ENCODE measurements around the gene ANGPTL8.

ANGPTL8 gene

GRCh38 chr19:11263726-11264125 is 24.3 kb downstream of the ANGPTL8 start:
- Histone ChIP-seq H3K36me3 (replicated peaks; ENCODE audit: low read depth, low read length) (no peaks in the 10 kb centered on the region), H3K27me3 (ENCODE audit: low read depth, low read length) (peaks cover 12% of the 10 kb centered on the region; the same call in 1 of the 2 replicates), H4K20me1 (ENCODE audit: insufficient read depth, low read length) (no peaks in the 10 kb centered on the region), H3K4me1 (ENCODE audit: low read length) (peaks cover 8% of the 10 kb centered on the region; the same call in 1 of the 2 replicates), H3K9ac (ENCODE audit: low read length) (no peak overlapping the region), H3K4me2 (ENCODE audit: low read length) (no peak overlapping the region), H2AFZ (ENCODE audit: low read depth, low read length) (no peak overlapping the region), H3K79me2 (ENCODE audit: low read length) (no peaks in the 10 kb centered on the region), H3K27ac (ENCODE audit: low read length) (no peak overlapping the region), H3K9me3 (ENCODE audit: insufficient read depth, low read length) (no peaks in the 10 kb centered on the region), H3K4me3 (ENCODE audit: low read length) (no peak overlapping the region)
- no peak for TF ChIP-seq CTCF (IDR thresholded peaks at IDR 0.05; ENCODE audit: low read depth, low read length)
- TF ChIP-seq EZH2phosphoT487 (IDR thresholded peaks at IDR 0.05; ENCODE audit: low read depth), result no peak

- Histone ChIP-seq H3K9ac (ENCODE audit: low read length) (no peak overlapping the region), H3K4me3 (ENCODE audit: low read length) (no peak overlapping the region), H4K20me1 (ENCODE audit: insufficient read depth, low read length) (no peaks in the 10 kb centered on the region), H3K27me3 (ENCODE audit: low read depth, low read length) (peaks cover 12% of the 10 kb centered on the region; the same call in 1 of the 2 replicates), H3K27ac (ENCODE audit: low read length) (no peak overlapping the region), H2AFZ (ENCODE audit: low read depth, low read length) (no peak overlapping the region), H3K9me3 (ENCODE audit: insufficient read depth, low read length) (no peaks in the 10 kb centered on the region), H3K4me2 (ENCODE audit: low read length) (no peak overlapping the region), H3K36me3 (replicated peaks; ENCODE audit: low read depth, low read length) (no peaks in the 10 kb centered on the region), H3K79me2 (ENCODE audit: low read length) (no peaks in the 10 kb centered on the region), H3K4me1 (ENCODE audit: low read length) (peaks cover 8% of the 10 kb centered on the region; the same call in 1 of the 2 replicates)
- no peak for TF ChIP-seq CTCF (IDR thresholded peaks at IDR 0.05; ENCODE audit: low read depth, low read length)
- no peak for TF ChIP-seq EZH2phosphoT487 (IDR thresholded peaks at IDR 0.05; ENCODE audit: low read depth)
Measured at GRCh38 chr19:11264452-11265176, 25.2 kb downstream of the ANGPTL8 start.

- Histone ChIP-seq H3K27me3 (ENCODE audit: low read depth, low read length) (peaks cover 12% of the 10 kb centered on the region; the same call in 1 of the 2 replicates), H3K36me3 (replicated peaks; ENCODE audit: low read depth, low read length) (no peaks in the 10 kb centered on the region), H3K79me2 (ENCODE audit: low read length) (no peaks in the 10 kb centered on the region), H4K20me1 (ENCODE audit: insufficient read depth, low read length) (no peaks in the 10 kb centered on the region), H3K4me2 (ENCODE audit: low read length) (no peak overlapping the region), H3K9me3 (ENCODE audit: insufficient read depth, low read length) (no peaks in the 10 kb centered on the region), H2AFZ (ENCODE audit: low read depth, low read length) (no peak overlapping the region), H3K9ac (ENCODE audit: low read length) (no peak overlapping the region), H3K4me3 (ENCODE audit: low read length) (no peak overlapping the region), H3K27ac (ENCODE audit: low read length) (no peak overlapping the region), H3K4me1 (ENCODE audit: low read length) (peaks cover 8% of the 10 kb centered on the region; the same call in 1 of the 2 replicates)
- TF ChIP-seq CTCF (IDR thresholded peaks at IDR 0.05; ENCODE audit: low read depth, low read length) (no peak), EZH2phosphoT487 (IDR thresholded peaks at IDR 0.05; ENCODE audit: low read depth) (no peak)
Measured at GRCh38 chr19:11265177-11265784, 25.9 kb downstream of the ANGPTL8 start.

- peaks cover 8% of the 10 kb centered on the region; the same call in 1 of the 2 replicates for H3K4me1 ChIP-seq (ENCODE audit: low read length)
- H3K9me3 ChIP-seq (ENCODE audit: insufficient read depth, low read length), result no peaks in the 10 kb centered on the region
- no peak overlapping the region for H3K4me2 ChIP-seq (ENCODE audit: low read length)
- peaks cover 12% of the 10 kb centered on the region; the same call in 1 of the 2 replicates for H3K27me3 ChIP-seq (ENCODE audit: low read depth, low read length)
- TF ChIP-seq EZH2phosphoT487 (IDR thresholded peaks at IDR 0.05; ENCODE audit: low read depth) (no peak), CTCF (IDR thresholded peaks at IDR 0.05; ENCODE audit: low read depth, low read length) (no peak)
- no peaks in the 10 kb centered on the region for H3K36me3 ChIP-seq (replicated peaks; ENCODE audit: low read depth, low read length)
- no peak overlapping the region for H3K27ac ChIP-seq (ENCODE audit: low read length)
- H4K20me1 ChIP-seq (ENCODE audit: insufficient read depth, low read length), result no peaks in the 10 kb centered on the region
- no peaks in the 10 kb centered on the region for H3K79me2 ChIP-seq (ENCODE audit: low read length)
- H3K9ac ChIP-seq (ENCODE audit: low read length), result no peak overlapping the region
- no peak overlapping the region for H2AFZ ChIP-seq (ENCODE audit: low read depth, low read length)
- H3K4me3 ChIP-seq (ENCODE audit: low read length), result no peak overlapping the region
Measured at GRCh38 chr19:11265785-11266236, 26.4 kb downstream of the ANGPTL8 start.
